Measurements from ENCODE around the gene MBNL1. TPM values are rescaled to one million over a fixed set of nuclear protein-coding genes. Genes with fewer than 3 reads are reported as not detected.

The MBNL1 gene
- total and polyA plus RNA-seq, 2 of the 13 experiments (the other 11 are each of a cell fraction or from before 2014, with no cell fraction given), result 27.1 to 55.4 TPM

GRCh38 chr3:152269056-152269830 is 514 bp downstream of the MBNL1 start (continued):
- TF ChIP-seq, protein P1, sequence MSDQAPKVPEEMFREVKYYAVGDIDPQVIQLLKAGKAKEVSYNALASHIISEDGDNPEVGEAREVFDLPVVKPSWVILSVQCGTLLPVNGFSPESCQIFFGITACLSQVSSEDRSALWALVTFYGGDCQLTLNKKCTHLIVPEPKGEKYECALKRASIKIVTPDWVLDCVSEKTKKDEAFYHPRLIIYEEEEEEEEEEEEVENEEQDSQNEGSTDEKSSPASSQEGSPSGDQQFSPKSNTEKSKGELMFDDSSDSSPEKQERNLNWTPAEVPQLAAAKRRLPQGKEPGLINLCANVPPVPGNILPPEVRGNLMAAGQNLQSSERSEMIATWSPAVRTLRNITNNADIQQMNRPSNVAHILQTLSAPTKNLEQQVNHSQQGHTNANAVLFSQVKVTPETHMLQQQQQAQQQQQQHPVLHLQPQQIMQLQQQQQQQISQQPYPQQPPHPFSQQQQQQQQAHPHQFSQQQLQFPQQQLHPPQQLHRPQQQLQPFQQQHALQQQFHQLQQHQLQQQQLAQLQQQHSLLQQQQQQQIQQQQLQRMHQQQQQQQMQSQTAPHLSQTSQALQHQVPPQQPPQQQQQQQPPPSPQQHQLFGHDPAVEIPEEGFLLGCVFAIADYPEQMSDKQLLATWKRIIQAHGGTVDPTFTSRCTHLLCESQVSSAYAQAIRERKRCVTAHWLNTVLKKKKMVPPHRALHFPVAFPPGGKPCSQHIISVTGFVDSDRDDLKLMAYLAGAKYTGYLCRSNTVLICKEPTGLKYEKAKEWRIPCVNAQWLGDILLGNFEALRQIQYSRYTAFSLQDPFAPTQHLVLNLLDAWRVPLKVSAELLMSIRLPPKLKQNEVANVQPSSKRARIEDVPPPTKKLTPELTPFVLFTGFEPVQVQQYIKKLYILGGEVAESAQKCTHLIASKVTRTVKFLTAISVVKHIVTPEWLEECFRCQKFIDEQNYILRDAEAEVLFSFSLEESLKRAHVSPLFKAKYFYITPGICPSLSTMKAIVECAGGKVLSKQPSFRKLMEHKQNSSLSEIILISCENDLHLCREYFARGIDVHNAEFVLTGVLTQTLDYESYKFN (CRISPR knock-in tag; conservative IDR thresholded peaks at IDR 0.05), result 0 out of 2 replicates have a peak, but pooled peaks have one; percentile 2
- TF ChIP-seq MAZ (IDR thresholded peaks at IDR 0.05; ENCODE audit: borderline replicate concordance, low read depth, low read length) (no peak), MAZ (CRISPR knock-in tag; IDR thresholded peaks at IDR 0.05; ENCODE audit: low read depth) (peak; percentile 52; the same call in 1 of the 2 replicates), TBX3 (IDR thresholded peaks at IDR 0.05; ENCODE audit: borderline replicate concordance) (no peak), ELF4 (CRISPR knock-in tag; IDR thresholded peaks at IDR 0.05; ENCODE audit: borderline replicate concordance) (peak; percentile 83; the same call in 1 of the 2 replicates), ZNF674 (CRISPR knock-in tag; IDR thresholded peaks at IDR 0.05; ENCODE audit: low read depth) (no peak), KAT7 (CRISPR knock-in tag; IDR thresholded peaks at IDR 0.05; ENCODE audit: borderline replicate concordance) (peak; percentile 77; the same call in 1 of the 2 replicates), ZNF772 (CRISPR knock-in tag; IDR thresholded peaks at IDR 0.05) (0 out of 2 replicates have a peak, but pooled peaks have one; percentile 9), PHF8 (CRISPR knock-in tag; IDR thresholded peaks at IDR 0.05) (peak; percentile 21; the same call in 1 of the 2 replicates), ZNF652 (CRISPR knock-in tag; IDR thresholded peaks at IDR 0.05; ENCODE audit: borderline replicate concordance, low read depth) (peak; percentile 86), ZNF546 (CRISPR knock-in tag; conservative IDR thresholded peaks at IDR 0.05) (no peak), KDM2A (CRISPR knock-in tag; IDR thresholded peaks at IDR 0.05; ENCODE audit: borderline replicate concordance, low read depth) (peak; percentile 58; the same call in 1 of the 2 replicates), HES4 (CRISPR knock-in tag; IDR thresholded peaks at IDR 0.05; ENCODE audit: borderline replicate concordance) (peak; percentile 56; the same call in 1 of the 2 replicates), ZNF550 (CRISPR knock-in tag; IDR thresholded peaks at IDR 0.05; ENCODE audit: borderline replicate concordance) (no peak), E2F5 (CRISPR knock-in tag; conservative IDR thresholded peaks at IDR 0.05) (no peak), ZNF33B (CRISPR knock-in tag; IDR thresholded peaks at IDR 0.05) (0 out of 2 replicates have a peak, but pooled peaks have one; percentile 26), ZNF784 (CRISPR knock-in tag; IDR thresholded peaks at IDR 0.05; ENCODE audit: borderline replicate concordance) (0 out of 2 replicates have a peak, but pooled peaks have one; percentile 6), ZNF768 (CRISPR knock-in tag; IDR thresholded peaks at IDR 0.05) (no peak), ASH2L (IDR thresholded peaks at IDR 0.05; ENCODE audit: insufficient read length, low read depth, low read length) (peak; percentile 90)
- TF ChIP-seq, protein P2, sequence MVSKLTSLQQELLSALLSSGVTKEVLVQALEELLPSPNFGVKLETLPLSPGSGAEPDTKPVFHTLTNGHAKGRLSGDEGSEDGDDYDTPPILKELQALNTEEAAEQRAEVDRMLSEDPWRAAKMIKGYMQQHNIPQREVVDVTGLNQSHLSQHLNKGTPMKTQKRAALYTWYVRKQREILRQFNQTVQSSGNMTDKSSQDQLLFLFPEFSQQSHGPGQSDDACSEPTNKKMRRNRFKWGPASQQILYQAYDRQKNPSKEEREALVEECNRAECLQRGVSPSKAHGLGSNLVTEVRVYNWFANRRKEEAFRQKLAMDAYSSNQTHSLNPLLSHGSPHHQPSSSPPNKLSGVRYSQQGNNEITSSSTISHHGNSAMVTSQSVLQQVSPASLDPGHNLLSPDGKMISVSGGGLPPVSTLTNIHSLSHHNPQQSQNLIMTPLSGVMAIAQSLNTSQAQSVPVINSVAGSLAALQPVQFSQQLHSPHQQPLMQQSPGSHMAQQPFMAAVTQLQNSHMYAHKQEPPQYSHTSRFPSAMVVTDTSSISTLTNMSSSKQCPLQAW (CRISPR knock-in tag; IDR thresholded peaks at IDR 0.05), result no peak
